ENCODE data around the gene PTPRG.

- no peak for TF ChIP-seq CTCF (conservative IDR thresholded peaks at IDR 0.05 in 1 of 2, IDR thresholded peaks at IDR 0.05 in 1 of 2; ENCODE audit: low read depth in 1 of 2, low read length in 2 of 2)
- TF ChIP-seq EZH2 (IDR thresholded peaks at IDR 0.05; ENCODE audit: low read length, missing control alignments): no peak
These were observed 593.2 kb downstream of the PTPRG start for GRCh38 chr3:62154457-62155148.
